ENCODE data around the gene ZNF611. TPM values are rescaled to one million over a fixed set of nuclear protein-coding genes. Genes with fewer than 3 reads are reported as not detected.
"Not testable (repeated sequence)": the region's sequence is repeated elsewhere in the genome, so short reads cannot be mapped to it uniquely, and the experiment has no call there.

The ZNF611 gene
- total RNA-seq, 1 donor from 2014 or later: 21.1 TPM

GRCh38 chr19:52735734-52736133 is 890 bp upstream of the ZNF611 start:
- H3K4me2 ChIP-seq (ENCODE audit: low read length): peak overlapping the region; percentile 97
- TF ChIP-seq EZH2 (IDR thresholded peaks at IDR 0.05; ENCODE audit: insufficient read depth, low read length): no peak
- no peak for TF ChIP-seq CTCF (IDR thresholded peaks at IDR 0.05; ENCODE audit: insufficient read depth, low read depth, low read length)
- FAIRE-seq: no peak

GRCh38 chr19:52734331-52734892 is 432 bp downstream of the ZNF611 start:
- DNase-seq (ENCODE audit: low read depth) (no peak), FAIRE-seq (no peak)
- peaks cover 18% of the 10 kb centered on the region for H3K79me2 ChIP-seq (ENCODE audit: insufficient read depth, low read length)
- H3K36me3 ChIP-seq (ENCODE audit: insufficient read depth, low read length): no peaks in the 10 kb centered on the region
- peaks cover 2% of the 10 kb centered on the region for H3K4me1 ChIP-seq (ENCODE audit: insufficient read depth, low read length)
- peak overlapping the region; percentile 97 for H3K4me2 ChIP-seq (ENCODE audit: low read length)
- Mint-ChIP-seq H3K27ac (ENCODE audit: unreplicated experiment) (peak overlapping the region; percentile 88), H3K27me3 (ENCODE audit: low read depth, unreplicated experiment) (no peaks in the 10 kb centered on the region), H3K4me1 (ENCODE audit: low read depth, unreplicated experiment) (peaks cover 7% of the 10 kb centered on the region), H3K36me3 (ENCODE audit: low read depth, unreplicated experiment) (no peaks in the 10 kb centered on the region), H3K4me3 (ENCODE audit: unreplicated experiment) (peak overlapping the region; percentile 91), H3K9me3 (ENCODE audit: unreplicated experiment) (peaks cover 8% of the 10 kb centered on the region)
- no peak for TF ChIP-seq CTCF (IDR thresholded peaks at IDR 0.05; ENCODE audit: insufficient read depth, low read depth, low read length)
- TF ChIP-seq EZH2 (IDR thresholded peaks at IDR 0.05; ENCODE audit: insufficient read depth, low read length): no peak
- H3K4me3 ChIP-seq (ENCODE audit: insufficient read depth, low read depth, low read length): peak overlapping the region; percentile 97
- peak overlapping the region; percentile 64 for H3K27ac ChIP-seq (ENCODE audit: low read depth, low read length)
- peaks cover 7% of the 10 kb centered on the region for H3K9me3 ChIP-seq (ENCODE audit: insufficient read depth, low read depth, low read length)
- H4K20me1 ChIP-seq (ENCODE audit: insufficient read depth, low read length): no peaks in the 10 kb centered on the region
- peak overlapping the region; percentile 80 for H2AFZ ChIP-seq (ENCODE audit: low read depth, low read length)
- peak overlapping the region; percentile 91 for H3K9ac ChIP-seq (ENCODE audit: low read length)
- no peaks in the 10 kb centered on the region for H3K27me3 ChIP-seq (ENCODE audit: insufficient read depth, low read length)

More at GRCh38 chr19:52735734-52736133, 890 bp upstream of the ZNF611 start:
- peak overlapping the region; percentile 91 for H3K4me3 Mint-ChIP-seq (ENCODE audit: unreplicated experiment)
- Histone ChIP-seq H4K20me1 (ENCODE audit: insufficient read depth, low read length) (no peaks in the 10 kb centered on the region), H3K27ac (ENCODE audit: low read depth, low read length) (no peak overlapping the region), H3K27me3 (ENCODE audit: insufficient read depth, low read length) (no peaks in the 10 kb centered on the region), H3K36me3 (ENCODE audit: insufficient read depth, low read length) (no peaks in the 10 kb centered on the region), H3K79me2 (ENCODE audit: insufficient read depth, low read length) (peaks cover 16% of the 10 kb centered on the region), H3K9ac (ENCODE audit: low read length) (peak overlapping the region; percentile 29), H2AFZ (ENCODE audit: low read depth, low read length) (peak overlapping the region; percentile 74), H3K4me3 (ENCODE audit: insufficient read depth, low read depth, low read length) (no peak overlapping the region), H3K9me3 (ENCODE audit: insufficient read depth, low read depth, low read length) (peaks cover 7% of the 10 kb centered on the region), H3K4me1 (ENCODE audit: insufficient read depth, low read length) (peaks cover 2% of the 10 kb centered on the region)
- H3K27ac Mint-ChIP-seq (ENCODE audit: unreplicated experiment): peak overlapping the region; percentile 88
- peaks cover 8% of the 10 kb centered on the region for H3K9me3 Mint-ChIP-seq (ENCODE audit: unreplicated experiment)
- H3K27me3 Mint-ChIP-seq (ENCODE audit: low read depth, unreplicated experiment): no peaks in the 10 kb centered on the region
- DNase-seq (ENCODE audit: low read depth): peak; percentile 60
- H3K4me1 Mint-ChIP-seq (ENCODE audit: low read depth, unreplicated experiment): peaks cover 7% of the 10 kb centered on the region
- no peaks in the 10 kb centered on the region for H3K36me3 Mint-ChIP-seq (ENCODE audit: low read depth, unreplicated experiment)

GRCh38 chr19:52726051-52726450 is 8.8 kb downstream of the ZNF611 start:
- H3K4me3 ChIP-seq (ENCODE audit: insufficient read depth, low read depth, low read length); H4K20me1 ChIP-seq (ENCODE audit: insufficient read depth, low read length); H3K27me3 Mint-ChIP-seq (ENCODE audit: low read depth, unreplicated experiment); H3K9ac ChIP-seq (ENCODE audit: low read length); H3K4me2 ChIP-seq (ENCODE audit: low read length); H3K36me3 ChIP-seq (ENCODE audit: insufficient read depth, low read length); FAIRE-seq; H3K9me3 ChIP-seq (ENCODE audit: insufficient read depth, low read depth, low read length); H3K4me1 Mint-ChIP-seq (ENCODE audit: low read depth, unreplicated experiment); H3K4me3 Mint-ChIP-seq (ENCODE audit: unreplicated experiment); H3K27ac ChIP-seq (ENCODE audit: low read depth, low read length); H3K27me3 ChIP-seq (ENCODE audit: insufficient read depth, low read length); H3K27ac Mint-ChIP-seq (ENCODE audit: unreplicated experiment); H3K79me2 ChIP-seq (ENCODE audit: insufficient read depth, low read length); H3K9me3 Mint-ChIP-seq (ENCODE audit: unreplicated experiment); H3K4me1 ChIP-seq (ENCODE audit: insufficient read depth, low read length); DNase-seq (ENCODE audit: low read depth); H2AFZ ChIP-seq (ENCODE audit: low read depth, low read length): not testable (repeated sequence)
- peaks cover 17% of the 10 kb centered on the region for H3K36me3 Mint-ChIP-seq (ENCODE audit: low read depth, unreplicated experiment)
